ENCODE results near the gene WDR59. TPM values are rescaled to one million over a fixed set of nuclear protein-coding genes. Genes with fewer than 3 reads are reported as not detected.

Gene WDR59
- total and polyA plus RNA-seq, 4 donors: 11.2 to 60.1 (median 32.0) TPM

- H3K9ac ChIP-seq (ENCODE audit: insufficient read depth in 1 of 2, low read length in 2 of 2): no peak overlapping the region
- WGBS, 2 donors: 72 to 79% methylated on average over 2 of the region's 2 CpGs
- DNase-seq (no peak), ATAC-seq (ENCODE audit: insufficient read depth, low FRiP score) (no peak)
- H3K4me1 ChIP-seq (ENCODE audit: control insufficient read depth in 5 of 5, insufficient read depth in 5 of 5, low read length in 5 of 5): no peaks in the 10 kb centered on the region
- no peaks in the 10 kb centered on the region for H3K36me3 ChIP-seq (ENCODE audit: control insufficient read depth in 4 of 4, insufficient read depth in 4 of 4, low read length in 4 of 4)
- TF ChIP-seq CTCF (IDR thresholded peaks at IDR 0.05; ENCODE audit: control extremely low read depth, extremely low read depth): no peak
- no peak overlapping the region for H3K4me3 ChIP-seq
- no peaks in the 10 kb centered on the region for H3K27me3 ChIP-seq (ENCODE audit: control insufficient read depth in 3 of 3, insufficient read depth in 3 of 3, low read length in 2 of 3)
- H3K9me3 ChIP-seq (ENCODE audit: control insufficient read depth in 4 of 4, insufficient read depth in 3 of 4, low read length in 3 of 4): no peaks in the 10 kb centered on the region
- no peak overlapping the region for H3K27ac ChIP-seq (ENCODE audit: low read depth in 1 of 2, low read length in 1 of 2)
These were observed 143.5 kb downstream of the WDR59 start for GRCh38 chr16:74841469-74841868.

GRCh38 chr16:74837056-74837455 is 147.9 kb downstream of the WDR59 start:
- ATAC-seq (ENCODE audit: insufficient read depth, low FRiP score): no peak
- H3K27ac ChIP-seq (ENCODE audit: low read depth in 1 of 2, low read length in 1 of 2): no peak overlapping the region
- no peaks in the 10 kb centered on the region for H3K4me1 ChIP-seq (ENCODE audit: control insufficient read depth in 5 of 5, insufficient read depth in 5 of 5, low read length in 5 of 5)
- H3K36me3 ChIP-seq (ENCODE audit: control insufficient read depth in 4 of 4, insufficient read depth in 4 of 4, low read length in 4 of 4): no peaks in the 10 kb centered on the region
- 58 to 85% methylated on average over 4 of the region's 4 CpGs for WGBS, 2 donors
- H3K27me3 ChIP-seq (ENCODE audit: control insufficient read depth in 3 of 3, insufficient read depth in 3 of 3, low read length in 2 of 3): no peaks in the 10 kb centered on the region
- H3K9ac ChIP-seq (ENCODE audit: insufficient read depth in 1 of 2, low read length in 2 of 2): no peak overlapping the region
- H3K9me3 ChIP-seq (ENCODE audit: control insufficient read depth in 4 of 4, insufficient read depth in 3 of 4, low read length in 3 of 4): no peaks in the 10 kb centered on the region
- TF ChIP-seq CTCF (IDR thresholded peaks at IDR 0.05; ENCODE audit: control extremely low read depth, extremely low read depth): no peak
- DNase-seq: peak in 1 of 3 donors; percentile 18
- H3K4me3 ChIP-seq: no peak overlapping the region

- no peaks in the 10 kb centered on the region for H3K36me3 ChIP-seq (ENCODE audit: control insufficient read depth in 4 of 4, insufficient read depth in 4 of 4, low read length in 4 of 4)
- ATAC-seq (ENCODE audit: insufficient read depth, low FRiP score): no peak
- H3K4me3 ChIP-seq: no peak overlapping the region
- H3K4me1 ChIP-seq (ENCODE audit: control insufficient read depth in 5 of 5, insufficient read depth in 5 of 5, low read length in 5 of 5): no peaks in the 10 kb centered on the region
- 80 to 86% methylated on average over 8 of the region's 8 CpGs for WGBS, 2 donors
- H3K27ac ChIP-seq (ENCODE audit: low read depth in 1 of 2, low read length in 1 of 2): no peak overlapping the region
- no peaks in the 10 kb centered on the region for H3K27me3 ChIP-seq (ENCODE audit: control insufficient read depth in 3 of 3, insufficient read depth in 3 of 3, low read length in 2 of 3)
- no peak overlapping the region for H3K9ac ChIP-seq (ENCODE audit: insufficient read depth in 1 of 2, low read length in 2 of 2)
- DNase-seq: no peak
- no peak for TF ChIP-seq CTCF (IDR thresholded peaks at IDR 0.05; ENCODE audit: control extremely low read depth, extremely low read depth)
- no peaks in the 10 kb centered on the region for H3K9me3 ChIP-seq (ENCODE audit: control insufficient read depth in 4 of 4, insufficient read depth in 3 of 4, low read length in 3 of 4)
These were observed 148.7 kb downstream of the WDR59 start for GRCh38 chr16:74836111-74836671.

- TF ChIP-seq CTCF (IDR thresholded peaks at IDR 0.05; ENCODE audit: control extremely low read depth, extremely low read depth): no peak
- Histone ChIP-seq H3K36me3 (ENCODE audit: control insufficient read depth in 4 of 4, insufficient read depth in 4 of 4, low read length in 4 of 4) (no peaks in the 10 kb centered on the region), H3K27ac (ENCODE audit: low read depth in 1 of 2, low read length in 1 of 2) (no peak overlapping the region), H3K4me1 (ENCODE audit: control insufficient read depth in 5 of 5, insufficient read depth in 5 of 5, low read length in 5 of 5) (no peaks in the 10 kb centered on the region), H3K9me3 (ENCODE audit: control insufficient read depth in 4 of 4, insufficient read depth in 3 of 4, low read length in 3 of 4) (peaks cover 0 to 6% (median 2%) of the 10 kb centered on the region in 4 donors), H3K9ac (ENCODE audit: insufficient read depth in 1 of 2, low read length in 2 of 2) (no peak overlapping the region), H3K4me3 (no peak overlapping the region), H3K27me3 (ENCODE audit: control insufficient read depth in 3 of 3, insufficient read depth in 3 of 3, low read length in 2 of 3) (no peaks in the 10 kb centered on the region)
- WGBS, 2 donors: 79 to 83% methylated on average over 5 of the region's 5 CpGs
- ATAC-seq (ENCODE audit: insufficient read depth, low FRiP score): no peak
- DNase-seq: no peak
These were observed 152.7 kb downstream of the WDR59 start for GRCh38 chr16:74832228-74832627.
